CD4-positive, alpha-beta T cell (primary cell): Measurements from ENCODE around the gene PPM1H. TPM values are rescaled to one million over a fixed set of nuclear protein-coding genes. Genes with fewer than 3 reads are reported as not detected.

ENCODE experiments used
- ATAC-seq: fragments of 200-7000 bp; cut with Tn5 transposase; one replicate; pipeline ENCODE4 v1.10.0; 2022; ENCODE audit warnings: mild to moderate bottlenecking; ENCODE audit not compliant: poor library complexity
- CTCF ChIA-PET: fragments of 350-600 bp; sonication (Branson Sonifier 250); formaldehyde crosslinking; loops from one replicate; lab custom pipeline; 2021; ENCODE audit warnings: antibody characterized with exemption, inconsistent platforms; lab: Charles Lee
- POLR2A ChIA-PET: fragments of 350-600 bp; sonication (Branson Sonifier 250); formaldehyde crosslinking; loops from one replicate; lab custom pipeline; 2021; ENCODE audit warnings: antibody characterized with exemption, inconsistent platforms; lab: Charles Lee
- DNase-seq, 14 experiments: peaks; one replicate each; pipeline ENCODE4 v3.0.0-alpha.2; 2013 to 2020; ENCODE audit warnings: mixed read lengths in 2 of 14
- H3K27ac ChIP-seq, 2 donors: one replicate each; pipeline versions ENCODE4 v1.5.1 to v1.7.0; 2013; ENCODE audit warnings: low read length in 2 of 2, low read depth in 1 of 2, mild to moderate bottlenecking in 1 of 2
- H3K27me3 ChIP-seq, 2 experiments: 1 replicate in 1 of 2; 2 replicates in 1 of 2; pipeline versions ENCODE4 v1.6.1 to v1.7.0; 2013; ENCODE audit warnings: low read length in 2 of 2, control low read depth in 1 of 2, mild to moderate bottlenecking in 1 of 2, moderate library complexity in 1 of 2; ENCODE audit not compliant: insufficient read depth in 2 of 2, control insufficient read depth in 1 of 2
- H3K36me3 ChIP-seq: one replicate; pipeline ENCODE4 v1.6.1; 2013; ENCODE audit warnings: low read length, control low read depth; ENCODE audit not compliant: insufficient read depth
- H3K4me1 ChIP-seq: one replicate; pipeline ENCODE4 v1.6.1; 2013; ENCODE audit warnings: low read length, control low read depth; ENCODE audit not compliant: insufficient read depth
- H3K4me3 ChIP-seq: one replicate; pipeline ENCODE4 v1.5.1; 2013; ENCODE audit warnings: mild to moderate bottlenecking, low read length, moderate library complexity
- H3K9me3 ChIP-seq, 2 experiments: 1 replicate in 1 of 2; 2 replicates in 1 of 2; pipeline versions ENCODE4 v1.6.1 to v1.7.0; 2013; ENCODE audit warnings: low read length in 2 of 2, mild to moderate bottlenecking in 2 of 2, control low read depth in 1 of 2, moderate library complexity in 1 of 2; ENCODE audit not compliant: control insufficient read depth in 1 of 2, insufficient read depth in 1 of 2
- H3K27ac Mint-ChIP-seq: one replicate; pipeline ENCODE4 v1.8.0; 2020; ENCODE audit warnings: mixed read lengths
- H3K27me3 Mint-ChIP-seq: one replicate; pipeline ENCODE4 v1.8.0; 2021; ENCODE audit warnings: mixed read lengths
- H3K36me3 Mint-ChIP-seq: one replicate; pipeline ENCODE4 v1.8.0; 2021; ENCODE audit warnings: low read depth, mixed read lengths
- H3K4me1 Mint-ChIP-seq: one replicate; pipeline ENCODE4 v1.8.0; 2021; ENCODE audit warnings: low read depth, mixed read lengths
- H3K4me3 Mint-ChIP-seq: one replicate; pipeline ENCODE4 v1.8.0; 2020; ENCODE audit warnings: mild to moderate bottlenecking, mixed read lengths
- H3K9me3 Mint-ChIP-seq: one replicate; pipeline ENCODE4 v1.8.0; 2020; ENCODE audit warnings: mixed read lengths
- intact Hi-C, 2 experiments: fragments of 100-400 bp; cut with DNase I in 1 of 2; cut with micrococcal nuclease in 1 of 2; formaldehyde crosslinking; loops; one replicate each; pipeline versions ENCODE4 v1.15.1 to v1.9.0; 2023 to 2025; cut with DNase I, micrococcal nuclease
- total RNA-seq, 174 experiments: library from RNA in 2 of 174; stranded (reverse) in 2 of 174; gene quantifications; one replicate each; pipeline ENCODE4 v1.2.3 and lab custom pipeline; 2021 to 2026
- TF ChIP-seq, protein P1 (sequence below): fragments of 200-600 bp; IDR thresholded peaks from one replicate; pipeline ENCODE4 v1.8.0; 2022; ENCODE audit warnings: antibody characterized with exemption, mild to moderate bottlenecking

PPM1H gene
- total RNA-seq, 2 experiments from 2014 or later: not detected

DNA sequence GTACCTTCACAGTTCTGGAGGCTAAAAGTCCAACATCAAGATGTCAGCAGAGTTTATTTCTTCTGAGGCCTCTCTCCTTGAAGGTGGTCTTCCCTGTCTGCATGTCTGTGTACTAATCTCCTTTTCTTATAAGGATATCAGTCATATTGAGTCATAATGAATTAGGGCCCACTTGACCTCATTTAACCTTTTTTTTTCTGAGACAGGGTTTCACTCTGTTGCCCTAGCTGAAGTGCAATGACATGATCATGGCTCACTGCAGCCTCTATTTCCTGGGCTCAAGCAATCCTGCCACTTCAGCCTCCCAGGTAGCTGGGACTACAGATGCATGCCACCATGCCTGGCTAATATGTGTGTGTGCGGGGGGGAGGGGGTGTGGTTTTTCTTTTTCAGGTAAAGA lies 41.7 kb downstream of the PPM1H start:
- intact Hi-C loops: no loop called here
- CTCF ChIA-PET: interaction anchor here (1.1 kb wide), 1 partner anchor 8 kb away, joined by 3 read pairs; no protein-coding TSS in a partner anchor
- no peak overlapping the region for H3K27ac Mint-ChIP-seq
- Histone ChIP-seq H3K36me3 (no peaks in the 10 kb centered on the region), H3K27ac (no peak overlapping the region), H3K27me3 (no peaks in the 10 kb centered on the region), H3K4me1 (no peaks in the 10 kb centered on the region), H3K4me3 (no peak overlapping the region), H3K9me3 (no peaks in the 10 kb centered on the region)
- no peaks in the 10 kb centered on the region for H3K9me3 Mint-ChIP-seq
- POLR2A ChIA-PET: no interaction called here
- TF ChIP-seq, protein P1, sequence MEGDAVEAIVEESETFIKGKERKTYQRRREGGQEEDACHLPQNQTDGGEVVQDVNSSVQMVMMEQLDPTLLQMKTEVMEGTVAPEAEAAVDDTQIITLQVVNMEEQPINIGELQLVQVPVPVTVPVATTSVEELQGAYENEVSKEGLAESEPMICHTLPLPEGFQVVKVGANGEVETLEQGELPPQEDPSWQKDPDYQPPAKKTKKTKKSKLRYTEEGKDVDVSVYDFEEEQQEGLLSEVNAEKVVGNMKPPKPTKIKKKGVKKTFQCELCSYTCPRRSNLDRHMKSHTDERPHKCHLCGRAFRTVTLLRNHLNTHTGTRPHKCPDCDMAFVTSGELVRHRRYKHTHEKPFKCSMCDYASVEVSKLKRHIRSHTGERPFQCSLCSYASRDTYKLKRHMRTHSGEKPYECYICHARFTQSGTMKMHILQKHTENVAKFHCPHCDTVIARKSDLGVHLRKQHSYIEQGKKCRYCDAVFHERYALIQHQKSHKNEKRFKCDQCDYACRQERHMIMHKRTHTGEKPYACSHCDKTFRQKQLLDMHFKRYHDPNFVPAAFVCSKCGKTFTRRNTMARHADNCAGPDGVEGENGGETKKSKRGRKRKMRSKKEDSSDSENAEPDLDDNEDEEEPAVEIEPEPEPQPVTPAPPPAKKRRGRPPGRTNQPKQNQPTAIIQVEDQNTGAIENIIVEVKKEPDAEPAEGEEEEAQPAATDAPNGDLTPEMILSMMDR: no peak
- no peaks in the 10 kb centered on the region for H3K27me3 Mint-ChIP-seq
- peaks cover 12% of the 10 kb centered on the region for H3K4me1 Mint-ChIP-seq
- H3K4me3 Mint-ChIP-seq: no peak overlapping the region
- ATAC-seq (no peak), DNase-seq (no peak)
- H3K36me3 Mint-ChIP-seq: no peaks in the 10 kb centered on the region

DNA sequence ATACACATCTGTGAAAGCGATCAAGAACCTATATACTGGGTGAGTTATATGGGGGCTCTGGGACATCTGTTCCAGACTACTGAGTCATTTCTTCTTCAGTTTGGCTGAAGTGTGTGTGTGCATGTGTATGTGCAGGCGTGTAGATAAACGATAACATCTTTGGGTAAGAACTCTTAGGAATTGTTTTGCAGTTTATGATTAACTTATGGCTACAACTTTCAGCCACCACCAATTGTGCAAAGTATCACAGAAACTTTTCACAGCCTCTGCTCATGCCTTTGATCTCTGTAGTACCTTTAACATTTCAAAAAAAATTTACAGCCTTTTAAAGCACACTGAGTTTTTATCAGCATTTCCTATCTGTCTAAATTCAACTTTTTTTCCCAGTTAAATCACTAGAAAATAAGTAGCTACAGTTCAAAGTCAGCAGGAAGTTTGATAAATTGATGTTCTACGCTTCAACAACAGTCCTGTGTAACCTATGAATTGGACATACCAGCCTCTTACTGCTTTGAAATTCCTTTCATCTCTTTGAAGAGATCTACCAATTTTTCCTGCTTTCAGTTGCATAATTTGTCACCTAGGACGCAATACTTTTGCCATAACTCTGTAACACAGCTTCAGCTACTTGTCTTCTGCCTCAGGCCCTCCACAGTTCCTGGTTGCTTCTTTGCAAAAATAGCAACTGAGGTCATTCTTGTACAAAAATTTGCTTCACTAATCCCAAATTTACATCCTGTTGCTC lies 43.0 kb downstream of the PPM1H start:
- H3K27me3 ChIP-seq: no peaks in the 10 kb centered on the region
- H3K27ac ChIP-seq: no peak overlapping the region
- Mint-ChIP-seq H3K36me3 (no peaks in the 10 kb centered on the region), H3K27me3 (no peaks in the 10 kb centered on the region), H3K4me3 (no peak overlapping the region), H3K9me3 (no peaks in the 10 kb centered on the region), H3K4me1 (peaks cover 12% of the 10 kb centered on the region), H3K27ac (no peak overlapping the region)
- intact Hi-C loops: no loop called here
- TF ChIP-seq, protein P1: no peak
- H3K4me1 ChIP-seq: no peaks in the 10 kb centered on the region
- no peaks in the 10 kb centered on the region for H3K9me3 ChIP-seq
- DNase-seq (no peak), ATAC-seq (no peak)
- H3K4me3 ChIP-seq: no peak overlapping the region
- ChIA-PET CTCF (no interaction called here), POLR2A (no interaction called here)
- H3K36me3 ChIP-seq: no peaks in the 10 kb centered on the region

DNA sequence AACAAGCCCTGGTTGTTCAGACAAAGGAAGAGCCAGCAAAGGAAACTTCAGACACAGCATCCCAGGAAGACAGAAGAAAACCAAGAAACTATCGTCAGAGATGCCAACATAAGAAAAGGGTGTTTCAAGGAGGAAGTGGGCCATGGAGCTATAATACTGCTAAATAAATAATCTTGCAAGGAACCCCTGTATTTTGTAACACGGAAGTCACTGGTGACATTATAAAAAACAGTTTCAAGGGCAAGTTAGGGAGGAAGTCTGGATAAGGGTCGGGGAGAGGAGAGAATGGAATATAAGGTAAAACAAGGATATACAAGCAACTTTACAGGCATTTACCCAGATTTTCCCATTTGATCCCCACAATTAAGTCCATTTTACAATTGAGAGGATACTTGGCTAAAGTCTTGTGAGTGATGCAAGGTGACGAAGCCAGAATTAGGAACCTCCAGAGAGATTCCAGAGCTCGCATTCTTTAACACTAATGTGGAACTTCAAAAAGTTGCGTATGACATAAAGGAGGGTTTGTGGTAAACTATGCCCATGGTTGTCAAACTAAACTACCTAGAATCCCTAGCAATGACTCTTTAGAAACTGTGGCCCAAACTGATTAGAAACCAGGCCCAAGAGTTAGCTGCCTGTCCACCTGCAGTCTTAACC lies 46.4 kb downstream of the PPM1H start:
- H3K36me3 ChIP-seq: no peaks in the 10 kb centered on the region
- no peak overlapping the region for H3K4me3 ChIP-seq
- ChIA-PET POLR2A (no interaction called here), CTCF (no interaction called here)
- Mint-ChIP-seq H3K36me3 (no peaks in the 10 kb centered on the region), H3K27me3 (no peaks in the 10 kb centered on the region), H3K4me1 (peaks cover 12% of the 10 kb centered on the region), H3K27ac (no peak overlapping the region), H3K4me3 (no peak overlapping the region), H3K9me3 (no peaks in the 10 kb centered on the region)
- H3K27ac ChIP-seq: no peak overlapping the region
- TF ChIP-seq, protein P1: no peak
- DNase-seq: no peak
- intact Hi-C loops: no loop called here
- ATAC-seq: no peak
- H3K27me3 ChIP-seq: no peaks in the 10 kb centered on the region
- no peaks in the 10 kb centered on the region for H3K9me3 ChIP-seq
- H3K4me1 ChIP-seq: no peaks in the 10 kb centered on the region
